ENCODE results near the gene B3GALT4. TPM values are rescaled to one million over a fixed set of nuclear protein-coding genes. Genes with fewer than 3 reads are reported as not detected.

Gene B3GALT4
- total and polyA plus RNA-seq, 4 experiments from 2014 or later: 22.2 to 46.7 (median 36.9) TPM

DNA sequence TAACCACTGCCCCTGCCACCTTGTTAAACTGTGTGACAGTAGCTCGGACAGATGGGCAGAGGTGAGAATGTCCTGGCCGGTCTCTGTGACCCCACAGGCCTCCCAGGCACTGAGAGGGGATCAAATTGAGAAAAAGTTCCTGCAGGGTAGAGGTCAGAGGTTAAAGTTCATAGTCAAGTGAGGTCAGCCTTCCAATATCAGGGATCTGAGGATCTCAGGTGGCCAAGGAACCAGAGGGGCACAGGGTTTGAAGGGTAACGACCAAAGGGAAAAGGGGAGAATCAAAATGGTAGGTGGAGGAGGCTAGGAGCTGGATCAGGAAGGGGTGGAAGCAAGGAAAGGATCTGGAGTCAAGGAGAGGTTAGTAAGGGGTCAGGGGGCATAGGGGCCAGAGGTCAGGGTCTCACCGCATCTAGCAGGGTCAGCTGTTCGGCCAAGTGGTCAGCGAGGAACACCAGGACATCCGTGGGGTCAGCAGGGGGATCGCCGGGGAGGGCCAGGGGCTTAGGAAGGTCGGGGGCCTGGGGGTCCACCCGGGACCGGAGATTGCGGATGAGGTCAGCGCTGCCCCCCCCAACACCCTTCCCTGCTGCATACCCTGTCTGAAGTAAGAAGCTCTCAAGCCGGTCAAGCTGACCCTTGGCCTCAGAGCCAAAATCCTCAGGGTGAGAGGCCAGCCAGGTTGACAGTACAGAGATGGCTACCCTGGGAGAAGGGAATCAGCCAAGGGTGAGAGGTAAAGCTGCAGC is 18.9 kb downstream of the B3GALT4 start:
- H3K4me1 Mint-ChIP-seq: peaks cover 17 to 35% (median 26%) of the 10 kb centered on the region in 4 donors
- Histone ChIP-seq H3K36me3 (ENCODE audit: insufficient read depth, low read length) (peaks cover 59% of the 10 kb centered on the region), H3K27ac (ENCODE audit: low read depth, low read length) (no peak overlapping the region), H3K4me3 (ENCODE audit: low read length in 2 of 2) (no peak overlapping the region), H3K27me3 (ENCODE audit: insufficient read depth, low read length) (no peaks in the 10 kb centered on the region), H3K4me1 (ENCODE audit: insufficient read depth, low read length) (peaks cover 25% of the 10 kb centered on the region), H3K9me3 (ENCODE audit: control insufficient read depth in 1 of 2, low read length in 2 of 2) (no peaks in the 10 kb centered on the region)
- ChIA-PET CTCF (ENCODE audit: partially characterized antibody) (interaction anchor here (1.5 kb wide), 1 partner anchor 49 kb away, joined by 5 read pairs; no protein-coding TSS in a partner anchor), POLR2A (ENCODE audit: partially characterized antibody) (interaction anchor here (4.7 to 7.4 kb wide), 3 partner anchors 15 to 24 kb away, joined by 81 to 150 read pairs (median 91); partner anchors contain the start of genes B3GALT4, RPS18, VPS52 and ZBTB22)
- H3K36me3 Mint-ChIP-seq: peaks cover 4 to 55% of the 10 kb centered on the region in 2 donors
- peak overlapping the region in 6 of 7 donors; percentile 52 to 96 (median 84) for H3K27ac Mint-ChIP-seq
- peaks cover 0 to 4% of the 10 kb centered on the region in 2 donors for H3K27me3 Mint-ChIP-seq
- DNase-seq: no peak
- H3K4me3 Mint-ChIP-seq: peak overlapping the region in 2 of 8 donors; percentile 3 to 25
- intact Hi-C loops (cut with micrococcal nuclease): no loop called here
- peaks cover 0 to 2% (median 0%) of the 10 kb centered on the region in 8 donors for H3K9me3 Mint-ChIP-seq

DNA sequence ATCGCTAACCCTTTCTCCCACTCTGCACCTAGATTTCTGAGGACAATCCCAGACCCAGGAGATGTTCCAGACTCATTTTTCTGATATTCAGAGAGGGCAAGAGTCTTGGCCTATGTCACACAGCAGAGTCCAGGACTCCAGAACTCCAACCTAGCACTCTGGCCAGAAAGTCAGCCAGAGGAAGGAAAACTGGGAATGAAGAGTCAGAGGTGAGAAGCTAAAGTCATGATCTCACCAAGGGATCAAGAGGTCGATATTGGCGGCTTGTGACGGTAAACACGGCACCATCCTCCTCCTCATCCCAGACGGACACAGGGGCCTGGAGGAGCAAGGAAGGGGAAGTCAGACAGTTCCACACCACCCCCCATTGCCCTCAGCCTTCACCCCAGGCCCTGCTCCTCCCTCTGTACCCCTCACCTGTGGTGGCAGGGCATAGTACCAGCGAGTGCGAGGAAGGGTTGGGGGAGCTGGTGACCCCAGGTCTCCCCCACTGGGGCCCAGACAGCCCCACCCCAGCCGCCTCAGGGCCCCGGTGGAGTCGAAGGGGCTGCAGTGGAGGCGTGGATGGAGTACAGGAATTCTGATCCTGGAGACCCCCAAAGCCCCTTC is 20.0 kb downstream of the B3GALT4 start:
- intact Hi-C loops (cut with micrococcal nuclease): no loop called here

DNA sequence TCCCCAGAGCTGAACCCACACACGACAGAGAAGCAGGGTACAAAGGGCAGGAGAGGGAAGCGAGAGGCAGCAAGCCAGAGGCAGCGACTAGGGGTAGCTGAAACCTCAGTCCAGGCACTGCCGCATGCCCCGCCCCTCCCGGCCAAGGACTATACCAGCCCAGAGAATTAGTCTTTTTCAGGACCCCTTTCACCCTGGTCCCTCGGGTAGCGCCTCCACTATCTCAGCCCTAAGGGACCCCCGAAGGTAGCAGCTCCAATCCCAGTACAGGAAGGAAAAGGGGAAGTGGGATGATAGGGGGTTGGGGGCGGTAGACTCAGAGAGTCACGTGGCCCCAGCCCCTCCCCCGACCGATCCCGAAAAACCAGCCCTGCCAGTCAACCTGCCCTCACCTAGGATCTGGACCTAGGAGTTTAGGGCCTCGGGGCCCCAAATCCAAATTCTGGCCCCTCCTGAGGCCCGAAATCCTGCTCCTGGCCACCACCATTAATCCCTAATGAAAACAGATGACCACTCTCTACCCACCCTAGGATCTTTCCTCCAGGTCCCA is 20.6 kb downstream of the B3GALT4 start:
- CTCF ChIA-PET (ENCODE audit: partially characterized antibody): interaction anchor here (0.9 to 4.8 kb wide), 4 partner anchors 14 to 49 kb away, joined by 4 to 35 read pairs (median 4); partner anchors contain the start of gene TAPBP
- peaks cover 48% of the 10 kb centered on the region for H3K36me3 ChIP-seq (ENCODE audit: insufficient read depth, low read length)

More for the DNA sequence above, 20.0 kb downstream of the B3GALT4 start:
- Histone ChIP-seq H3K9me3 (ENCODE audit: control insufficient read depth in 1 of 2, low read length in 2 of 2) (no peaks in the 10 kb centered on the region), H3K27me3 (ENCODE audit: insufficient read depth, low read length) (no peaks in the 10 kb centered on the region), H3K27ac (ENCODE audit: low read depth, low read length) (peak overlapping the region; percentile 94), H3K4me1 (ENCODE audit: insufficient read depth, low read length) (peaks cover 27% of the 10 kb centered on the region), H3K36me3 (ENCODE audit: insufficient read depth, low read length) (peaks cover 52% of the 10 kb centered on the region), H3K4me3 (ENCODE audit: low read length in 2 of 2) (no peak overlapping the region)
- no peak for DNase-seq
- peaks cover 0 to 4% of the 10 kb centered on the region in 2 donors for H3K27me3 Mint-ChIP-seq
- peak overlapping the region; percentile 42 to 99 (median 70) for H3K4me3 Mint-ChIP-seq
- ChIA-PET CTCF (ENCODE audit: partially characterized antibody) (interaction anchor here (0.9 to 1.5 kb wide), 4 partner anchors 19 to 49 kb away, joined by 4 to 5 read pairs (median 4); no protein-coding TSS in a partner anchor), POLR2A (ENCODE audit: partially characterized antibody) (interaction anchor here (1.4 to 7.4 kb wide), 7 partner anchors 8 to 48 kb away, joined by 3 to 150 read pairs (median 91); partner anchors contain the start of genes B3GALT4, PFDN6, RPS18 and TAPBP)
- H3K27ac Mint-ChIP-seq: peak overlapping the region; percentile 70 to 99 (median 93)
- H3K4me1 Mint-ChIP-seq: peaks cover 18 to 35% (median 26%) of the 10 kb centered on the region in 4 donors
- peaks cover 0 to 2% (median 0%) of the 10 kb centered on the region in 8 donors for H3K9me3 Mint-ChIP-seq
- H3K36me3 Mint-ChIP-seq: peaks cover 12 to 56% of the 10 kb centered on the region in 2 donors

DNA sequence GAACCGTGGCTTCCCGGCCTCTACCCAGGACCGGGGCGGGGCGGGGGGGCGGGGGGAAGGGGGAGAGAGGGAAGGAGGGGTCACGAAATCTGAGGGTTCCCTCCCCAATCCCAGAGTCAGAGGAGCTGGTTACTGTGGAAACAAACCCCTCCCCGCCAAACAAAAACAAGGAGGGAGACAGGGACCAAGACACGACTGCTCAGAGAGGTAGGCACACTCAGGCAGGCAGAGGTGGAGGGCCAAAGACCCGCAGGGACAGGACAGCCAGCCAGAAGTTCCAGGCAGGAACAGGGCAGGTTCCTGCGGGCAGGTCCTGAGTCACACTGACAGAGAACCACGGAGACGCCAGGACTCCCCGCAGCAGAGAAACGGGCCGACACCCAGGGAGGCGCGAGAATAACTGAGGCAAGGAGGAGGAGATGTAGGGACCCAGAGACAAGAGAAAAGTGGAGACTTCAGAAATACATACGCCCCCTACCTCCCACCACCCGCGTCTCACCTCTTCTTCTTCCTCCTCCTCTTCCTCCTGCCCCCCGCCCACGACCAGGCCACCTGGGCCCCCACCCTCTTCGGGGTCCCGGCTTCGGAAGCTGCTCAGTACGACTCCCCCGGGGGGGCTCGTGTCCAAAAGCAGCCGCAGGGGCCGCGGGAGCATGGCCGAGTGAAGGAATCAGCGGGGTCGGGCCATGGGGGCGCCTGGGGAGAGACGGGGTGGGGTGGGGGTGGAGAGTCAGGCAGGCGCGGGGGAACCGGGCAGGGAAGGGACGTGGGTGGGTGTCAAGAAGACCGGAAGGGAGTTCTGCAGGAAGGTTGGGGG is 21.2 kb downstream of the B3GALT4 start:
- peak overlapping the region; percentile 95 to 100 (median 99) for H3K27ac Mint-ChIP-seq
- H3K4me1 ChIP-seq (ENCODE audit: insufficient read depth, low read length): peaks cover 27% of the 10 kb centered on the region
- POLR2A ChIA-PET (ENCODE audit: partially characterized antibody): interaction anchor here (1.0 to 7.4 kb wide), 15 partner anchors 9 to 326 kb away, joined by 3 to 150 read pairs (median 6); partner anchors contain the start of genes B3GALT4, CUTA, KIFC1 and PFDN6
- intact Hi-C loops (cut with micrococcal nuclease): loop anchor here (2.0 kb wide), 1 partner anchor 93 kb away; the partner anchor contains the start of gene KIFC1
- H3K27me3 ChIP-seq (ENCODE audit: insufficient read depth, low read length): no peaks in the 10 kb centered on the region
- peak; percentile 68 to 85 (median 72) for DNase-seq
- H3K4me3 Mint-ChIP-seq: peak overlapping the region; percentile 99
- H3K36me3 Mint-ChIP-seq: peaks cover 13 to 53% of the 10 kb centered on the region in 2 donors
- CTCF ChIA-PET (ENCODE audit: partially characterized antibody): interaction anchor here (0.9 to 4.8 kb wide), 6 partner anchors 9 to 50 kb away, joined by 3 to 35 read pairs (median 4); partner anchors contain the start of genes PFDN6, TAPBP and WDR46
- peaks cover 0 to 4% of the 10 kb centered on the region in 2 donors for H3K27me3 Mint-ChIP-seq
- H3K9me3 ChIP-seq (ENCODE audit: control insufficient read depth in 1 of 2, low read length in 2 of 2): no peaks in the 10 kb centered on the region
- peak overlapping the region; percentile 94 for H3K27ac ChIP-seq (ENCODE audit: low read depth, low read length)
- peaks cover 0 to 2% (median 0%) of the 10 kb centered on the region in 8 donors for H3K9me3 Mint-ChIP-seq
- H3K4me1 Mint-ChIP-seq: peaks cover 18 to 35% (median 26%) of the 10 kb centered on the region in 4 donors
- H3K4me3 ChIP-seq (ENCODE audit: low read length in 2 of 2): peak overlapping the region; percentile 71 to 91
- peaks cover 42% of the 10 kb centered on the region for H3K36me3 ChIP-seq (ENCODE audit: insufficient read depth, low read length)

More for the DNA sequence above, 20.6 kb downstream of the B3GALT4 start:
- peaks cover 27% of the 10 kb centered on the region for H3K4me1 ChIP-seq (ENCODE audit: insufficient read depth, low read length)
- no peak for DNase-seq
- Mint-ChIP-seq H3K36me3 (peaks cover 13 to 53% of the 10 kb centered on the region in 2 donors), H3K9me3 (peaks cover 0 to 2% (median 0%) of the 10 kb centered on the region in 8 donors), H3K27me3 (peaks cover 0 to 4% of the 10 kb centered on the region in 2 donors), H3K4me1 (peaks cover 18 to 35% (median 26%) of the 10 kb centered on the region in 4 donors), H3K27ac (peak overlapping the region; percentile 72 to 99 (median 88)), H3K4me3 (peak overlapping the region; percentile 50 to 99 (median 60))
- H3K9me3 ChIP-seq (ENCODE audit: control insufficient read depth in 1 of 2, low read length in 2 of 2): no peaks in the 10 kb centered on the region
- intact Hi-C loops (cut with micrococcal nuclease): no loop called here
- H3K4me3 ChIP-seq (ENCODE audit: low read length in 2 of 2): no peak overlapping the region
- H3K27ac ChIP-seq (ENCODE audit: low read depth, low read length): peak overlapping the region; percentile 94
- no peaks in the 10 kb centered on the region for H3K27me3 ChIP-seq (ENCODE audit: insufficient read depth, low read length)
- POLR2A ChIA-PET (ENCODE audit: partially characterized antibody): interaction anchor here (1.4 to 7.4 kb wide), 8 partner anchors 9 to 119 kb away, joined by 3 to 150 read pairs (median 89); partner anchors contain the start of genes B3GALT4, PFDN6, RPS18 and TAPBP

DNA sequence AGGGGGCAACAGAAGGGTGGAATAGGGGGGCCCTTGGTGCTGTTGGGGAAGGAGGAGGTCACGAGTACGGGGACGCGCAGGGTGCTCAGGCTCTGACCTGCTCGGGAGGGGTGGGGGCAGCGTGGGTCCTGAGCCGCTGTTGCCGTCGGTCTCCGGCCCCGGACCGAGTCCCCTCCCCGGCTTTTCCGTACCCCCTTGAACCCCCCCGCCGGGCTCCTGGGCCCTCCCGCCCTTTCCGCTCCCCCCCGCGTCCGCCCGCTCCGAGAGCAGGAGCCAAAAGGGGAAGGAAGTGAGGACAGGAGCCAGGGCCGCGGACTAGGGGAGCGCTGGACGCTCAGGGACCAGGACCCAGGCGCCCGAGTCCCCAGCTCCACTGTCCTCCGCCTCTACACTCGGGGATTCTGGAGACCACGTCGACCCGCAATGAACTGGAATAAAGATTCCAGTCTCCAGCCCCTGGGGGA is 21.9 kb downstream of the B3GALT4 start, which contains the start of gene RGL2:
RGL2 (minus strand) TSS at position 170 of the 464 bp plus-strand sequence. CDS start 332 bp downstream, outside the sequence.
- POLR2A ChIA-PET (ENCODE audit: partially characterized antibody): interaction anchor here (1.0 to 7.4 kb wide), 24 partner anchors 9 to 1238 kb away, joined by 3 to 150 read pairs (median 6); partner anchors contain the start of genes B3GALT4, CUTA, HSD17B8 and KIFC1
- Mint-ChIP-seq H3K9me3 (peaks cover 0 to 2% (median 0%) of the 10 kb centered on the region in 8 donors), H3K27me3 (peaks cover 0 to 4% of the 10 kb centered on the region in 2 donors), H3K27ac (peak within 1 kb of the TSS; percentile 96 to 100 (median 99)), H3K4me3 (peak within 1 kb of the TSS; percentile 99), H3K4me1 (peaks cover 20 to 39% (median 30%) of the 10 kb centered on the region in 4 donors), H3K36me3 (peaks cover 19 to 59% of the 10 kb centered on the region in 2 donors)
- Histone ChIP-seq H3K36me3 (ENCODE audit: insufficient read depth, low read length) (peaks cover 41% of the 10 kb centered on the region), H3K27ac (ENCODE audit: low read depth, low read length) (peak within 1 kb of the TSS; percentile 94), H3K27me3 (ENCODE audit: insufficient read depth, low read length) (no peaks in the 10 kb centered on the region), H3K4me1 (ENCODE audit: insufficient read depth, low read length) (peaks cover 27% of the 10 kb centered on the region), H3K4me3 (ENCODE audit: low read length in 2 of 2) (peak within 1 kb of the TSS; percentile 71 to 97), H3K9me3 (ENCODE audit: control insufficient read depth in 1 of 2, low read length in 2 of 2) (no peaks in the 10 kb centered on the region)
- peak in 2 of 5 donors; percentile 62 to 75 for DNase-seq
- CTCF ChIA-PET (ENCODE audit: partially characterized antibody): interaction anchor here (0.7 to 4.8 kb wide), 11 partner anchors 9 to 137 kb away, joined by 3 to 35 read pairs (median 5); partner anchors contain the start of genes B3GALT4, PFDN6, RPS18 and TAPBP
- intact Hi-C loops (cut with micrococcal nuclease): loop anchor here (1.0 to 2.0 kb wide), 8 partner anchors 10 to 99 kb away; partner anchors contain the start of genes B3GALT4, KIFC1, PFDN6 and RXRB

Measured in CD4-positive, alpha-beta memory T cell (primary cell).